GM18519 (cell line): ENCODE data around the gene PANK2.
"Not testable (repeated sequence)": the region's sequence is repeated elsewhere in the genome, so short reads cannot be mapped to it uniquely, and the experiment has no call there.

Experiments used
- ATAC-seq: cut with Tn5 transposase; IDR thresholded peaks from one replicate; pipeline ENCODE4 v1.9.1; 2021; ENCODE audit warnings: mild to moderate bottlenecking, moderate library complexity; ENCODE audit not compliant: unreplicated experiment, low FRiP score

The PANK2 gene

GRCh38 chr20:3925113-3925695 lies 36.0 kb downstream of the PANK2 start:
- no peak for ATAC-seq

- ATAC-seq, result no peak
Observed at GRCh38 chr20:3925899-3926638, 36.9 kb downstream of the PANK2 start.

- ATAC-seq, result no peak
Observed at GRCh38 chr20:3927486-3928291, 38.5 kb downstream of the PANK2 start.

GRCh38 chr20:3929713-3930060 lies 40.5 kb downstream of the PANK2 start:
- ATAC-seq, result no peak

GRCh38 chr20:3930265-3931206 lies 41.3 kb downstream of the PANK2 start:
- ATAC-seq, result no peak

GRCh38 chr20:3931664-3932063 lies 42.5 kb downstream of the PANK2 start:
- no peak for ATAC-seq

GRCh38 chr20:3932277-3932676 lies 43.1 kb downstream of the PANK2 start:
- ATAC-seq, result no peak

- no peak for ATAC-seq
Observed at GRCh38 chr20:3932681-3933080, 43.5 kb downstream of the PANK2 start.

- ATAC-seq, result no peak
Observed at GRCh38 chr20:3933218-3933617, 44.0 kb downstream of the PANK2 start.

- ATAC-seq, result no peak
Observed at GRCh38 chr20:3934624-3935023, 45.4 kb downstream of the PANK2 start.

- ATAC-seq, result no peak
Observed at GRCh38 chr20:3935295-3935955, 46.2 kb downstream of the PANK2 start.

GRCh38 chr20:3935956-3936340 lies 46.8 kb downstream of the PANK2 start:
- ATAC-seq, result no peak

GRCh38 chr20:3937618-3938017 lies 48.4 kb downstream of the PANK2 start:
- ATAC-seq, result no peak

GRCh38 chr20:3940905-3941304 lies 51.7 kb downstream of the PANK2 start:
- no peak for ATAC-seq

GRCh38 chr20:3946666-3947065 lies 57.5 kb downstream of the PANK2 start:
- not testable (repeated sequence) for ATAC-seq

GRCh38 chr20:3964719-3965118 lies 75.5 kb downstream of the PANK2 start:
- no peak for ATAC-seq

GRCh38 chr20:3966571-3966970 lies 77.4 kb downstream of the PANK2 start:
- ATAC-seq, result no peak

GRCh38 chr20:3970016-3970415 lies 80.8 kb downstream of the PANK2 start:
- no peak for ATAC-seq

- no peak for ATAC-seq
Observed at GRCh38 chr20:3971145-3971544, 82.0 kb downstream of the PANK2 start.

GRCh38 chr20:3972161-3972560 lies 83.0 kb downstream of the PANK2 start:
- no peak for ATAC-seq
